Forelimb muscle (tissue), 1 donor: ENCODE measurements around the gene PRRC2C. TPM values are rescaled to one million over a fixed set of nuclear protein-coding genes. Genes with fewer than 3 reads are reported as not detected.
"Not testable (repeated sequence)": the region's sequence is repeated elsewhere in the genome, so short reads cannot be mapped to it uniquely, and the experiment has no call there.

Experiments used
- DNase-seq: peaks from one replicate; pipeline ENCODE4 v3.0.0-alpha.2; 2013; ENCODE audit warnings: low read depth
- polyA plus RNA-seq: library from polyadenylated mRNA; unstranded; fragments of 120-200 nt; gene quantifications from one replicate; pipeline ENCODE4 v1.2.1, GENCODE V29; 2013; ENCODE audit not compliant: insufficient read length

Gene PRRC2C
- 56.7 TPM for polyA plus RNA-seq

DNA sequence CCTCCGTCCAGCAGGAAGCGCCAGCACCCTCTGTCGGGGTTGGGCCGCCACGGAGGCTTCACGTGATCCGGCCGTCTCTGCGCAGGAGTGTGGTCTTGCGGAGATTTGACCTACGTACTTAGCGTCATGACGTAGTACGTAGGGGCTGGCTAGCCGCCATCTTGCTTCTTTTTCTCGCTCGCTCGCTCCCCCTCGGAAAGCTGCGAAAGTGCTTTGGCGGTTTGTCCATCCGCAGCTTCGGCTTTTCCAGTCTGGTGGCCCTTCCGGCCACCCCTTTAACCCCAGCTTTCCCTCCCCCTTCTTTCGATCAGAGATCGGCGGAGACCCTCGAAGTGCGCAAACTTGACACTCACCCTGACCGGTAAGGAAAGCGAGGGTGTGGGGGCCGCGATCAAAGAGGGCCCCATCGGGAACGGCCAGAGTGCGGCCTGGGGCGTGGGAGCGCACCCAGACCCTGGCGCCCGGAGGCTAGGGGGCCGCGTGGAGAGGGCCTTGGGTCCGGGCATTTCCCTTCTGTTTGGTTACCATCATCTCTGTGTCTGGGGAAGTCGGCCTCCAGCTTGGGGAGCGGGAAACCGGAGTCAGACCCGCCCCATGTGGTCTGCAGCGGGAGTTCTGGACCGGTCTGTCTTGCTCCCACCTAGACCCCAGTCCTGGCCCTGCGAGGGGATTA is at the start of gene PRRC2C:
TSS of gene PRRC2C (plus strand) at position 156 of the 673 bp plus-strand sequence. CDS start 26,559 bp downstream, outside the sequence.
- peak; percentile 99 for DNase-seq

DNA sequence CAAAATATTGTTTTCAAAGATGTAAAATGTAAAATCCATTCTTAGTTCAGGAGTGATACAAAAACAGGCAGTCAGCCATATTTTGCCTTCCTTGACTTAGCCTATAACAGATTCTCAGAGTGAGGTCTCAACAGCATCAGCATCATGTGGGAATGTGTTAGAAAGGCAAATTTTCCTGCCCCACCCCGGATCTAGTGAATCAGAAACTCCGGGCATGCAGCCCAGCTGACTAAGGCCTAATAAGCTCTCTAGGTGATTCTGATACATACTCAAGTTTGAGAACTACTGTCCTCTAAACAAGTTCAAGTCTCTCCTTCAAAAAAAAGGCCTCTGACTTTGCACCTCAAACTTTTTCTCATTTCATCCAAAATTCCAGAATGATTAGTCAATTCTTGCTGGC is 46.9 kb upstream of the PRRC2C start:
- DNase-seq: no peak

DNA sequence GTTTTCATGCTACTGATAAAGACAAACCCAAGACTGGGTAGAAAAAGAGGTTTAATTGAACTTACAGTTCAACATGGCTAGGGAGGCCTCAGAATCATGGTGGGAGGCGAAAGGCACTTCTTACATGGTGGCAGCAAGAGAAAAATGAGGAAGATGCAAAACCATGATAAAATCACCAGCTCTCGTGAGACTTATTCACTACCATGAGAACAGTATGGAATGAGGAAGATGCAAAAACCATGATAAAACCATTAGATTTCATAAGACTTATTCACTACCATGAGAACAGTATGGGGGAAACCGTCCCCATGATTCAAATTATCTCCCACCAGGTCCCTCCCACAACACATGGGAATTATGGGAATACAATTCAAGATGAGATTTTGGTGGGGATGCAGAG is 45.1 kb upstream of the PRRC2C start:
- DNase-seq: not testable (repeated sequence)

DNA sequence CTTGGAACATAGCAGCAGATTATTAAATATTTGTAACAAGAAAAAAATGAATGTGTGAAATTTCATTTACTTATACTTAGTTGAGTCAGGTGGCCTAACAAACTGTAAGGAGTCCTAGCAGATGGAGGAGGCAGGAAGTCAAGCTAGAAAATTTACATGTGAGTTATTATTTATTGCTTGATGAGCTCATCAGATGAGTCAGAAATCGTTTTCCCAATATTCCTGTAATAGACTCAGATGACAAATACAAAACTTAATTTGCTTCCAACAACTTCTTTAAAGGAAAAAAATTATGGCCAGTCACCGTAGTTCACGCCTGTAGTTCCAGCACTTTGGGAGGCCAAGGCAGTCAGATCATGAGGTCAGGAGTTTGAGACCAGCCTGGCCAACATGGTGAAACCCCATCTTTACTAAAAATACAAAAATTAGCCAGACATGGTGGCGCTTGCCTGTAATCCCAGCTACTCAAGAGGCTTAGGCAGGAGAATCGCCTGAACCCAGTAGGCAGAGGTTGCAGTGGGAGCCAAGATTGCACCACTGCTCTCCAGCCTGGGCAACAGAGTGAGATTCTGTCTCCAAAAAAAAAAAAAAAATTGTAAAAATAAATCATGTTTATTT is 43.9 kb upstream of the PRRC2C start:
- DNase-seq: not testable (repeated sequence)

DNA sequence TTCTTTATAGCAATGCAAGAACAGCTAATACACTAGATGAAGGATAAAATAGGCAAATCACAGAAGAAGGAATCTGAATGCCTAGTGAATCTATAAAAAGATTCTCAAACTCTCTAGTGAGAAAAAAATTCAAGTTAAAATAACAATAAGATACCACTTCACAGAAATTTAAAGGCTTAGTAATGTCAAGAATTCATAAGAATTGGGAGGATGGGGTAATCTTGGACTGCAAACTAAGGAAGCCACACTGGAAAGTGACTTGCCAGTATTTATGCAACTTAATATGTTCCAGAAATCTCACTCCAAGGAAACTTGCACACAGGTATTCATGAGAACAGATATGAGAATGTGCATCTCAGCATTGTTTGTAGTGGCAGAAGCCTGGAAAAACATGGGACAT is 38.9 kb upstream of the PRRC2C start:
- no peak for DNase-seq

DNA sequence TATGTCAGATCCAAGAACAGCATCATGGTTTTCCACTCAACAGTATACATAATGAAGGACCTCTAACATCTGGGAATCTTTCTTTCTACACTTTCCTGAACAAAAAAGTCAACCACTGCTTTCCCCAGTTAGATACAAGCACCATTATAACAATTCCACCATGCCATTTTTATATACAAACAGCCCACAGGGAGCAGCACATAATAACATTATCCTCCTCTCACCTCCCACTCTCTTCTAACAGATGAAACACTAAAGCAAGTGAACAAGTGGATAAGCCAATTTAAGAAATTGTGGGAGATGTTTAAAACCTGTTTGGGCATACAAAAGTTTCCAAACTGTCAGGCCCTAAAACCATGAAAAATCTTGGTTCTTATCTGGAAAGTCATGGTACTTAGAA is 29.4 kb upstream of the PRRC2C start:
- DNase-seq: no peak

DNA sequence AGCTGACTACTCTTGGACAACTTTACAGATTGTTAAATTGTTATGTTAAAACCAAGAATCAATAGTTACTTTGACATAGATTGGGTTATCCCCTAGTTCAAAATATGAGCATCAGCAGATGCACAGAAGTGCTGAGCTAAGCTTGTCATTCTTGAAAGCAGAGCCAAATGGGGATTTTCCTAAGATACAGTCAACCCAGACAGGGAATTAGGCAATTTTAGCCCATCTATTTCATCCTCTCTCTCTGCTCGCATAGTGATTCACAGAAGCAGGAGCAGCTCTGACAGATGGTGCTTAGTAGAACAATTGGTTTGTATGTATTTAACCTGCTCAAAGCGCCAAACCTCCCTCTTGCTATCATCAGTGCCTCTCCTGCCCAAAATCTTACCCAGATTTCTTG is 27.9 kb upstream of the PRRC2C start:
- no peak for DNase-seq

DNA sequence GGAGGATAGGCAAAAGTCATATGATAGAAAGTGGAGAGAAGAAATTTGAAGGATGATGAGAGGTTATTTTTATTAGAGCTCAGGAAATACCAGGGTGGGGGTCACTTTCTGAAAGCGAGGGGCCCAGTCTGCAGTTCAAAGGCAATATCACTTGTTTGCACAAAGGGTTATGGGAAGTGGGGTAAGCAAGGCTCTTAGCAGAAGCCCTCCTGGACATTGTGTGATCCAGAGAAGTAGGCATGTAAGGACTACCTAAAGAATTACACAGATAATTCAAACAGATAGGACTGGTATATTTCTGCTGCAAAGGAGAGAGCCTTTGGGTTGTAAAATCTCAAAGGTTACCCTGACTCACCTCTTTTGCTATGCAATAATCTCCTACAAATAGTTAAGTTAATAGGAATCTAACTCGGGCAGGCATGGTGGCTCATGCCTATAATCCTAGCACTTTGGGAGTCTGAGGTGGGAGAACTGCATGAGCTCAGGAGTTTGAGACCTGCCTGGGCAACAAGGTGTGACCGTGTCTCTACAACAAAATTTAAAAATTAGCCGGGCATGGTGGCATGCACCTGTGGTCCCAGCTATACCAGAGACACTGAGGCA is 25.2 kb upstream of the PRRC2C start:
- DNase-seq: no peak

DNA sequence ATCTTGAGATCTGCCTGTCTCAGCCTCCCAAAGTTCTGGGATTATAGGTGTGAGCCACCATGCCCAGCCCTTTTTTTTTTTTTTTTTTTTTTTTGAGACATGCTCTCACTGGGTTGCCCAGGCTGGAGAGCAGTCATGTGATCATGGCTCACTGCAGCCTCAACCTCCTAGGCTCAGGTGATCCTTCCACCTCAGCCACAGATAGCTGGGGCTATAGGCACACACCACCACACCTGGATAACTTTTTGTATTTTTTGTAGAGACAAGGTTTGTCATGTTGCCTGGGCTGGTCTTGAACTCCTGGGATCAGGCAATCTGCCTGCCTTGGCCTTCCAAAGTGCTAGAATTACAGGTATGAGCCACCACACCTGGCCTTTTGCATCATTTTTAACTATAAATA is 17.7 kb upstream of the PRRC2C start:
- DNase-seq: no peak

DNA sequence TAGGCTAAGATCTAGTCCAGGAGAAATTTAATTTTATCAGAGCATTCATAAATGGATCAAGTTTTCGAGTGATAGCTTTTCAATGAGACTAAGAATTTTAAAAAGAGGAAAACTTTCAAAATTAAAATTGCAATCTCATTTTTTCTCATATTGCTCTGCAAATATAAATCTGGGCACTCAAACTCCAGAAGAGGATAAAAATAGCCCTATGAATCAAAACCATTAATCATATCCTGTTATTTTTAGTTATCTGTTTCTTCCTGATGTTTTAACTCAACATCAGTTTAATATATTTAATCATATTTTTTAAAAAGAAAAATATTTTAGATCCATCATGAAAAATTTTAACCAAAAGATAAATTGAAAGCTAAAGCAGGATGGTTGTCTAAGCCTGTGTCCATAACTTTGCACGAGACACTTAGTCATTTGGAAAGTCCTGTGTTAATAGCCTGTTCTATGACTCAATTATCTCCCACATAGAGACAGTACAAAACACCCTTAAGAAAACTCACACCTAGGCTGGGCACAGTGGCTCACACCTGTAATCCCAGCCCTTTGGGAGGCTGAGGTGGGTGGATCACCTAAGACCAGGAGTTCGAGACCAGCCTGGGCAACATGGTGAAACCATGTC is 17.1 kb upstream of the PRRC2C start:
- no peak for DNase-seq

DNA sequence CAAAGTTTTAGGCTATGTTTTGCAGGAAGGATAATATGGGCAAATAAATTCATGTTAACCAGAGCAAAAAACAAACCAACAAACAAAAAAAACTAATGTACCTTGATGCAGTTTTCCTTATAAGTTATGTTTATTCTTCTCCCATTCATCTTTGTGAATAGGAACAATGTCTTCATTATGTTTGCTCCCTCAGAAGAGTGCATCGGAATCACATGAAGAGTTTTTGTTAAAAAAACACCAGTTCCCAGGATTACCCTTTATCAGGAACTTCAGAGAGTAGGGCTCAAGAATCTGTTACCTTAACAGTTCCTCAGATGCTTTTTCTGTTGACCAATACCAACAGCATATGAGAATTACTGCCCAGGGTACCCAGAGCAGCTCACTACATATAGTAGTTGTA is 14.6 kb upstream of the PRRC2C start:
- no peak for DNase-seq

DNA sequence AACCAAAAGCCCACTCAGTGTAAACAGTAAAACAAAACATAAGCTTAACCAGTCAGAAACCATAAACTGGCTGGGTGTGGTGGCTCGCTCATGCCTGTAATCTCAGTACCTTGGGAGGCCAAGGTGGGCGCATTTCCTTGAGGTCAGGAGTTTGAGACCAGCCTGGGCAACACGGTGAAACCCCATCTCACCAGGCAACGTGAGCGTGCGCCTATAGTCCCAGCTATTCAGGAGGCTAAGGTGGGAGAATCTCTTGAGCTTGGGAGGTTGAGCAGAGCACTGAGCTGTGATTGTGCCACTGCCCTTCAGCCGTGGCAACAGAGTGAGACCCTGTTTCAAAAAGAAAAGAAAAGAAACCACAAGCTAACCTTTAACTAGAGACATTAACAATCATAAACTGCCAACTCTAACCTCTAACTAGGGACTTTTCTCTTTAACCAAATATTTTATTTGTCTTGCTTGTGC is 13.1 kb upstream of the PRRC2C start:
- DNase-seq: no peak

DNA sequence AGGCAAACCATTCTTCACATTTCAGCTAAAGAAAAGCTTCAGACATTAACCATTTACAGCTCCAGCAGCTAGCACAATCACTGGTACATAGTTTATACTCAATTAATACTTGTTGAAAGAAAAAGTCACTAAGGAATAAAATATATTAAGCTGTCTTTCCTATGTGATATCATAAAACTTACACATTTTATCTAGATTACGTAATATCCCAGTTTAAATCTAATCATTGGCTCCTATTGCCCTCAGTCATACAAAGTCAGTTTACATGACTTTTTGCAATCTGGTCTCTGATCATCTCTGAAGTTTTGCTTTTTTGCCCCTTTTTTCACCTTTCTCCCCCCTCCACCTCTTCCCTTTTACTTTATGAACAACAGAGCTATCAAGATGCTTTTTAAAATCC is 8.5 kb upstream of the PRRC2C start:
- DNase-seq: no peak

DNA sequence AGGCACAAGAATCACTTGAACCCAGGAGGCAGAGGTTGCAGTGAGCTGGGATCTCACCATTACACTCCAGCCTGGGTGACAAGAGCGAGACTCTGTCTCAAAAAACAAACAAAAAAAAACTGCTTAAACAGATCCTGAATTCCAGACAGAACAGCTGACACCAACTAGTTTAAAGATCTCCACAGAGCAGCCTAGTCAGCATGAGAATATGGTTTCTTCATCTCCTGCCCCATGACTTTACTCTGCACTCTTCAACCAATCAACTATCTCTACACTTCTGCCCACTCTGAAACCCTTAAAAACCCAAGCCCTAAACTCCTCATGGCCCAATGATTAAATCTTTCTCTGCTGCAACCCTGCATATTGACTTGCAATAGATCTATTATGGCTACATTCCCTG is 7.5 kb upstream of the PRRC2C start:
- DNase-seq: no peak

DNA sequence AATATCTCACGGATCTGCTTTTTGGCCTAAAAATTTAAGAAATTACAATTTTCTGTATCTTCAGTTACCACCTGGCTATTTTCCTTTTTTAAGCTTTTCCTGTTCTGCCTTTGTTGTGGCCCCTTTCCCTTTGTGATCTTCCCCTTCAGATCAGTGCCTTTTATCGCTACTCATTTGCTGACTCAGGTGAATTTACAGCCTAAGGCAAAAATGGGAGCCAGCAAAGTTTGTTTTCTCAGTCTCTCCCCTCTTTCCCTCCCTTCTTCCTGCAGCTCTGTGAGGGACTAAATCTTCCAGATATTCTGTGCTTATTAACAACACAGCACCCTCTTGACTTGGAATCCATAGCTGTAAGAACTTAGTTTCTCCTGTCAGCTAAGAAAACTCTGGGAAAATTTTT is 5.3 kb upstream of the PRRC2C start:
- no peak for DNase-seq

DNA sequence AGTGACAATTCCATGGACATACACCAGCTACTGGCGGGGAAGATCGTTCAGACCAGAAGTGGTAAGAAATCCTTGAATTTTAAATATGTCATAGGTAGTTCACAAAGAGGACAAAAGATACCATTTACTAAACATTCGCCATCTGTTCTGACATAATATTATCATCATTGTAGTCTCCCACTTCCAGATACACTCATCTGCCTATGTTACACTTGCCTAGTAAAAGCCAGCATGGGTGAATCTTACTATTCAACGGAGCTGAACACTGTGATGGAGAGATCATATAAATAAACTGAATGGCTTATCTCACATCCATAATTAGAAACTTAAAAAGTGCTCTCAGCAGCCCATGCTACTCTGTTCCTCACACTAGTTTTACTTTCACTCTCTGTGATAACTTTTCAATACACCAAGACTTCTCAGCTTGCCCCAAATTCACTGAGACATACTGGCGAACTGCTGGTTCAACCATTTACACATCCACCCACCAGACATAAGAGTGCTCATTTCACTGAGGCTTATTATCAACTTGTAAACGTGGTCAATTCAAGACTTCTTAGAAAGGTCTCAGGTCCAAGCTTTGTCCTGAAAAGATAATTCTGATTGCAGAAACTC is 463 bp upstream of the PRRC2C start:
- no peak for DNase-seq

DNA sequence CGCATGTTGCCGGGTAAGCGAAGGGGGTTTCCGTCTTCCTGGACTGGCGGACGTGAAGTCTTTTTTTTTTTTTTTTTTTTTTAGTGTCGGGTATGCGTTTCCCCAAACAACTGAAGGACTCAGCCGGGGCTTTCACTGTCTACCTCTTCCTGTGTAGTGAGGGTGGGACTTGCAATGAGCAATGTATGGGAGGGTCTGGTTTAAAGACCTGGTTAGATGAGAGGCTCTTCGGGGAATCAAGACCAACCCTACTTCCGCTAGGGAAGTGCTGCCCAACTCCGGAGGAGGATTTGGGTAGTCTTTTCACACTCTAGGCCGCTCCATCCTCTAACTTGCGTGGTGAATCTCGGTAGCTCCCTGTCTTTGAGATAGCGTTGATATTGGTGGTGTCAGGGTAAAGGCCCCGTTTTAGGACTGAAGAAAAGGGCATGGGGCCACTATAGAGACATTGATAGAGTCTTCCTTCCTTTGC is 754 bp downstream of the PRRC2C start:
- peak; percentile 35 for DNase-seq

DNA sequence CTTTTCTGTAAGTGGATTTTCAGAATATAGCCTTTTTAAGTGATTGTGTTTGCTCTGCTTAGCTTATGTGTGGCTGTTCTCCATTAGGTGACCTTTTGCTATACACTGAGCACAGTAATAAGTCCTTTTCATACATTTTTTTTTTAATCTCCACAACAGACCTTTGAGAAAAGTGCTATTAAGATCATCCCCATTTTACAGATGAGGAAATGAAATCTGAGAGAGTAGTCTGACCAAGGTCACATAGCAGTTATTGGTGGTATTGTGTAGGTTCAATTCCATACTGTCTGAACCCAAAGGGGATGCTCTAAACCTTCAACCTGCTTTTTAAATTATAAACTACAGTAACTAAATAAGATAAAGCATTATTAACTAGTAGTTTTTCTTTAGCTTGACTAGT is 1.7 kb downstream of the PRRC2C start:
- DNase-seq: no peak

DNA sequence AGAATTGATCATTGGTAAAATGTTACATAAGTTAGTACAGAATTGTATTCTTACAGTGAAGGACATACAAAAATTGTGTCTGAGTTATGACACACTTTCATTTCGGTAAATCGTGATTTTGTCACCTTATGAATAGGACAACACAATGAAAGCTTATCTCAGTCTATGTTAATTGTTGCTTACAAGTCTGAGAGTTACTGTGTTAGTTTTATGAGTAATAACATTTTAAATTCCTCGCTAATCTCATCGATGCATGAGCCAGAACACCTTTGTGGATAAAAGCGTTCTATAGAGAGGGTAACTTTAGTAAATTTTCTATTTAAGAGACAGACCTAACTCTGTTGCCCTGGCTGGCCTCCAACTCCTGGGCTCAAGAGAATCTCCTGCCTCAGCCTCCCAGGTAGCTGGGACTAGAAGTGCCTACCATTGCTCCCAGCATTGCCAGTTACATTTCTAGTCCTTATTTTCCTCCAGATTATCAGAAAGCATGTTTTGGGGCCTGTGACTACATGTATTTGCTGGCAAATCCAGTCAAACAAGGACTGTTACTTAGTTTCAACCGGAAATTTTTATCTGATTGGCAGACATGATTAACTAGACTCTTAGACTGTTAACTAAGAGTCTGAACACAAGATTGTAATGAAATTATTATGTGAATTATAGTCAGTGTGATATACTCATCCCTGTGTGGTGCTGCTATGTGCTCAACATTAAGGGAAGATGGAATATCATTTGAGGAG is 3.0 kb downstream of the PRRC2C start:
- DNase-seq: no peak

DNA sequence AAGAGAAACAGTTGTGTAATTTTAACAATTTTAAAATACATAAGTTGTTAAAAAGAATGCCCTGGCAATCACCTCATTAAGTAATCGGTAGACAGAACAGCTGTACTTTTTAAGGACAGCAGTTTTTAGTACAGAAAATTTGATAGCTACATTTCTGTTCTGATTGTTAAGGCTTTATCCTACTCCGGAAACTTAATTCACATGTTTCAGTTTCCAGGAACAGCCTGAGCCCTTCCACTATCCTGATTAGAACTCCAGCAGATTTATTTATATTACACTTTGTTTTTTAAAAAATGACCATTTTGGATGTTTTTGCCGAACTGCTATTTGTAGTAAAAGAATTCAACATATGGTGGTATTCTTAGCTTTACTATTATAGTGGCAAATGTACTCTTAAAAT is 8.7 kb downstream of the PRRC2C start:
- no peak for DNase-seq

DNA sequence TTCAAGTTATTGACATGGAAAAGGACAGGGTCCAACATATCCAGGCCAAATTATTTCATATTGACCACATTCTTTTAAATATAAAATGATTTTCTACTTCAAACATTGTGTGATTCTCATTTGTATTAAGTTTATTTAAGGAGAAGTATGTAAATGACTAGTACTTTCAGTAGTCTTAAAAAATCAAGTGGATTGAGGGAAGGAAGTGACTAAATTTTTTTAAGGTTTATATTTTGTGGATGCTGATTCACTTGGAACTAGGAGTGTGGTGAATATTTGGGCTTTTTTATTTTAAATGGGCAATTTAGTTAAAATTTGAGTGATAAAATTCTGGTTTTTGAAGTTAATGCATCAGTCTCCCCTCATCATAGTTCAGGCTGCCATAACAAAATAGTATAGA is 10.1 kb downstream of the PRRC2C start:
- DNase-seq: no peak
